ENCODE data around the gene CAMKMT.

CAMKMT gene

DNA sequence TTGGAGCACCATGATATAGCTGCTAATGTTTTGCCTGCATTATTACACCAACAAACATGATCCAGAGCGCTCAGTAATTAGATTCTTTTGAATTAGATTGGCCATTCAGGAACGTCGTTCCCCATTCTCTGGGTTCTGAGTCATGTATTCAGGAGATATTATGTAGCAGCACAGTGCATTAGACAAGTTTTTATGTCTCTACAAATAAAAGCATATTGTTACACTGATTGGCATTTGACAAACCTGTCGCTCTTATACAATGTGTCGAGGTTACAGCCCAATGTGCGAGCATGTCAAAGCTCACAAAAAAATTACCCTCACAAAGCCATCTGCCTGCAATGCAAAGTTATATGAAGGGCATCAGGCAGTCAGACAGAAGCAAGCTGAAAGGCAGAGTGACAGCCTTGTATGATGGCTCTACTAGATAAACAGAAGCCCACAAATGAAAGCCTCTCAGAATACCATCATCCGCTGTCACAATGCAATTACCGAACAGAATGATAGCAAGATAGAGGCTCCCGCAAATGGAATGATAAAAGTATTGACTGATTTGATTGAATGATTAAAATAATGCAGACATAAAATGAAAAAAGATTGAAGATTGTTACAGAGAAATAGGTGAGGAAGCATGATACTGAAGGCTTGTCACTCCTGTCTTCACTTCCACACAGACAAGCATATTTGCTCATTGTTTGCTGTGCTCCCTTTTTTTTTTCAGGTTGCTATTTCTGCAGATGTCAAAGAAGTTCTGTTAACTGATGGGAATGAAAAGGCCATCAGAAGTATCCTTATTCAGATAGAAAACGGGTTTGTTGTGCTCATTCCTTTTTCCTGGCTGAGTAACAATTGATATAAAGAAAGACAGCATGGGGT, 345.2 kb downstream of the CAMKMT start:
- DNase-seq: no peak

DNA sequence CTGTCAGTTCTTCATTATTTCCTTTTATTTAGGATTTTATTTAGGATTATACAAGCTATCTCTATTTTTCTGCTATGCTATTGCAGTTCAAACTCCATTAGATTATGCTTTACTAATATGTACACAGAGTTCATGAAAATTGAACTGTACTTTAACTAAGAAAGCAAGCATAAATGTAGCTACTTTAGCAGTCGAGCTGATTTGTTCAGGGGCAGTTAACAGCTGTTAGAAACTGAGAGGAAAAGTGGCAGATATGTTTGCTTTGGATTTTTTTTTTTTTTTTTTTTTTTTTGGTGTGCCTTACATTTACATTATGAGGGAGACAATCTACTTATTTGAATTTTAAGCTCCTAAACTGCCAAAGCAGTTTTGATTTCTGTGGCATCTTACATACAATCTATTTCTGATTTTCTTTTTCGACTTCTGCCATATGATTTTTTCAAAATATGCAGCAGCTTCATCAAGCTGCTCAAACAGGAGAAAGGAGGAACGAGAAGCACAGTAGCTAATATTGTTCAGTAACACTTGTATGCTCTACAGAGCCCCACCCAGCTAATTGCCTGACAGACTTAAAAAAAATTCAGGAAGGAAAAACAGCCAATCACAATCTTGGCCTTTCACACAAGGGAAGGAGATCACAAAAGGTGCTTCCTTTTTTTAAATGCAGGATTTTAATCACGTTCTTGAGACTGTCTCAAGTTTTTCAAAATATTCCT, 346.4 kb downstream of the CAMKMT start:
- DNase-seq: peak; percentile 33

DNA sequence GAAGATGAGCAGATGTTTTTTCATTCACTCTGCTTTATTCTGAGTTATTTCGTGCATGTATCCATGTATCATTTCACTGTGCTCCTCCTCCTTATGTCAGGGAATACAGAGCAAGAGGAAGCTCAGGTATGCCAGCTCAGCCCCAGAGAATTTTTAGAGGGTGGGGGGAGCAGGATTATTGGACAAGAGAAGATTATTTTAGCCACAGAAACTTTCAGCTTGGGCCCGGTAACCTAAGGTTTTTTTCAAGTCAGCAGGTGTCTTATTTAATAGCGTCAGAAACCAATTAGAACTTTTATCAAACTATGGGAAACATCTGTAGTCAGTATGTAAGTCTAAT, 346.9 kb downstream of the CAMKMT start:
- no peak for DNase-seq

DNA sequence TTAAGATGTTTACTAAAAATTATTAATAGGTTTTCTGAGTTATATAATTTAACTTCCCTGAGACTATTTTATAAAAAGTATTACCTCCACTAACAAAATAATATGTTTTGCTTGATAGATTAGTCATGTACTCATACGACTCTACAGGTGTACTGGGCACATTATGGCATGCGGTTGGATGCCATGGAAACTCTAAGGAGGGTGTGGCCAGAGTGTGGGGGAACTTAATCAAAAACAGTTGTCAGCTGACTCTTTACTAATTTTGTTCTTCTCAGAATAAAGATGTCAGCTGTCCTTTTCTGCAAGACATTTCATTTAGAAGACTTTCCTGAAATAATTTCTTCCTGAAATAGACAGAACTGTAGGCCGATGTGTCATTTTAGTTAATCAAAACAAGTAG, 351.4 kb downstream of the CAMKMT start:
- DNase-seq: peak; percentile 5

DNA sequence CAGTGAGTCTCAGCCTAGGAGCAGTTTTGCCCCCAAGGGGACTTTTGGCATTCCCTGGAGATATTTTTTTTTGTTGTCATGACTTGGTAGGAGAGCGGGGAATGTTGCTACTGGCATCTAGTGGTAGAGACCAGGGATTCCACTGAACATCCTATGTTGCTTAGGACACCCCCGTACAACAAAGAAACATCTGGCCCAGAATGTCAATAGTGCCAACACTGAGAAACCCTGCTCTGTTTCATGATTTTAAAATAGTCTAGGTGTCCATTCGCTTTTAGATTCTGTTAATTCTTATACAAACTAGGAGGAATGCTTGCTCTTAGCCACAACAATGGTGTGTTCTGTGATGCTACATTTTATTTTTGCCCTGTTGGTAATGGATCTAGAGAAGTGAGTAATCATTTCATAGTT, 353.9 kb downstream of the CAMKMT start:
- DNase-seq: no peak

DNA sequence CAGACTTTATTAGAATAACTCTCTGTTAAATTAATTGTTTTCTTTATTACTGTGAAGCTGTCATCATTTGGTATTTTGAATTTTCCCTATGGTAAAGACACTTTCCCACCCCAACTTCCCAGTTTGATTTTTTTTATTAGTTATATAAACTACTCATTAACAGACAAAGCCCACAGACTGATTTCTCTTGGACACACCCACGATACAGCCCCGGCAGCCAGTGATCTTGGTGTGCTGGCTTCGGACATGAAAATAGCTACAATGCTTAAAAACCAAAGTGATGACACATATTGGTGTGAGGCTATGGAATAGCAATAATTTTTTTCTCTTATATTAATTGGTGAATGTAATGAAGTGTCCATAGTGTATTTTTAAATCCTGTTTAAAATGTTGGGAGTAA, 354.4 kb downstream of the CAMKMT start:
- no peak for DNase-seq

DNA sequence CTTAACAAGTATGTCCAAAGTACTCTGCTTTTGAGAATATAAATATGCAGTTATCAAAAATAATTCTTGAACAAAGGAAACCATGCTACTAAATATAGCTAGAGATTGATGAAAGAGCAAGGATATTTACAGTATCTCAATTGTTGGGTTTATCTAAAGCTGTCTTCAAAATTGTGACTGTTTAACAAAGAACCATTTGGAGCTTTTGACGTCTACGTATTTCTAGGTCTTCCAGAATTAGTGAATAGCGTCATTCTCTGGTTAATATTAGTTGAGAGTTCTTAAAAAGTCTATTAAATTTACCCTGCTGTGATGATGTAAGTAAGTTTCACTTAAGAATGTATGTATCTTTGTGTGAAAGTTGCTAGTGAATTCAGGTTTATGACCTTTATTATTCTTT, 356.7 kb downstream of the CAMKMT start:
- DNase-seq: no peak

DNA sequence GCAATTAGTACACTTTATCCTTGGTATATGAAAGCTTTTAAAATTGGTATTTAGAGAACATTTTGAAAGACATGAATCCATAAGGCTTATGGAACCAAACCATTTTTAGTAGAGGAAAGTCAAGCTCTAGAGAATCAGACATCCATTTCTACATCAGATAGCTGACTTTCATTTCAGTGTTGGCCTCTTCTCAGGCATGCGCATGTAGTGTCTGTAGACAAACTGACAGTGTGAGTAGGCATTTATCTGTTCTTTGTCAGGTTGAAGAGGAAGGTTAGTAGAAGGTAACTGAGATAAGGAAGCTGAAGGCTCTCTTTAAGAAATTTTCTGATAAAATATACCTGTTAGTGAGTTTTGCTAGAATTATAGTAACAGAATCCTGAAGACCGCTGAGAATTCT, 357.8 kb downstream of the CAMKMT start:
- no peak for DNase-seq

DNA sequence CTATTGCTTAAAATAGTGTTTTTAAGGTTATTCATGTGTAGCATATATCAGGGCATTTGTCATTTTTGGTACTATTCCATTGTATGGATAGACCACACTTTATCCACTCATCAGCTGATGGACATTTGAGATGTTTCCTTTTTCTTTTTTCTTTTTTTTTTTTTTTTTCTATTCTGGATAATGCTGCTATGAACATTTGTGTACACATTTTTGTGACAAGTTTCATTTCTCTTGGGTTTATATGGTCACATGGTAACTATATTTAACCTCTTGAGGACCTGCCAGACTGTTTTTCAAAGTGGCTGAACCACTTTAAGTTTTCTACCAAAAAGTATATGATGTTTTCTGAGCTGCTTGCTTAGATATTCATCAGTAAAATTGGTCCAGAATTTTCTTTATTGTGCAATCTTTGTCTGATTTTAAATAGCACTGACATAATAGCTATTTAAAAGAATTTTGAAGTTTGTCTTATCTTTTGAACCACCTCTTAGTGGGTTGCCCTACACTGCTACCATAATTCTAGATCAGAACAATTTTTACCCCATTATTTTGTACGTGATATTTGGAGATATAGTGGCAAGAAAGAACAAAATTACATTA, 360.4 kb downstream of the CAMKMT start:
- DNase-seq: no peak

DNA sequence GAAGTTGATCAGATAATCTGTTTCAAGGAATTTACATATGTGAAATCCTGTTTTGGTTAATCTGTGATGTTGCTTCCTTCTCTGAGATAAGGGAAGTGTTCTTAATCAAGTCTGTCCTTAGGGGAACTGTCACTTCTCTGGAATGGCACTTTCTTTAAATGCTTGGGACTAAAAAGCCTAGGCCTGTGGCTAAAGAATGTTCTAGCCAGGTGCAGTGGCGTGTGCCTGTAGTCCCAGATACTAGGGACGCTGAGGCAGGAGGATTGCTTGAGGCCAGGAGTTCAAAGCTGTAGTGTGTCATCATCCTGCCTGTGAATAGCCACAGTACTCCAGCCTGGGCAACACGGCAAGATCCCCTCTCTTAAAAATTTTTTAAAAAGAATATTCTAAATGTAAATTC, 362.2 kb downstream of the CAMKMT start:
- no peak for DNase-seq

DNA sequence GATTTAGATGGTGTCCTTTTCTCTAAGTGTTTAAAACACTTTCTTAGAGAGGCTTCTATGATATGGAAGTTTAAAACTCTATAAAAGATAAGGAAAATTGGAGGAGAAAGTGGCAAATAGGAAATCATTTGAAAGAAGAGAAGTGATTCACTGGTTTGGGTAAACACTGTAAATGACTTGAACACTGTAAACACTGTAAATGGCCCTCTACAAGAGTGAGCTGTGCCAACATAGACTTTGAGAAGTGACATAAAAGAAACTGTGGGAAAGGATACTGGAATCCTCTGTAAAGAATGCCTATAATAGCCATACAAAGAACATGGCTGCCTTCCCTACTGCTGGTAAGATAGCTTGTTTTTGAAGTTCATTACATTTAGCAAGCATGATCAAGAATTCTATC, 368.8 kb downstream of the CAMKMT start:
- DNase-seq: no peak

DNA sequence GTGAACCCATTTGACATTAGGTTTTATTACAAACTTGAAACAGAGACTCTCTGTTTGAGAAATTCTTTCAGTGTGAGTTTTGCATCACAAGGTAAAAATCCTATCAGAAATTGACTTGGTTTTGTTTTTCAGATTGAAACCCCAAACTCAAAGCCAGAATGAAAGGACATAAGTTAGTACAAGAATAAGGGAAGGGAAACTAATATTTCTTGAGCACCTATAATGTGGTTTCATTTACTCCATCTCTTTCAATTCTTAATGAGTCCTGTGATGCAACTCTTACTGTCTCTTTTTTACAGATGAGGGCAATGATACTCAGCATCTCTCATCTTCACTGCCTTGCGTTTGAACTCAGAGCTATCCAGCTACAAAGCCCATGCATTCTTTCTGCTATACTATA, 369.8 kb downstream of the CAMKMT start:
- no peak for DNase-seq

DNA sequence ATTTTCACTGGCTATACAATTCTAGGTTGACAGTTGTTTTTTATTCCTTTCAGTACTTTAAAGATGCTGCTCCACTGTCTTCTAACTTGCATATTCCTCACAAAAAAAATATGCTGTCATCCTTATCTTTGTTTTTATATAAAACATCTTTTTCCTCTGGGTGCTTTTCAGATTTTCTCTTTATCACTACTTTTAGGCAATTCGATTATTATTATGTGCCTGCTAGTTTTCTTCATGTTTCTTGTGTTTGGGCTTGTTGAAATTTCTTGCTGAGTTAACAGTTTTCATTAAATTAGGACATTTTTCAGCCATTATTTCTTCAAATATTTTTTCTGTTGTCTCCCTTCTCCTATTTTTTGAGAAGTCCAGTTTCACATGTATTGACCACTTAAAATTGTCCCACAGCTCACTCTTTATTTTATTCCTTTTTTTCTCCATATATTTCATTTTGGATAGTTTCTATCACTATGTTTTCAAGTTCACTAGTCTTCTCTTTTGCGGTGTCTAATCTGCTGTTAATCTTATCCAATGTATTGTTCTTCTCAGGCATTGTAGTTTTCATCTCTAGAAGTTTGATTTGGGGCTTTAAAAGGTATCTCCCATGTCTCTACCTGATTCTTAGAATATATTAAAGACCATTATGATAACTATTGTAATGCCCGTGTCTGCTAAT, 374.7 kb downstream of the CAMKMT start:
- DNase-seq: no peak

DNA sequence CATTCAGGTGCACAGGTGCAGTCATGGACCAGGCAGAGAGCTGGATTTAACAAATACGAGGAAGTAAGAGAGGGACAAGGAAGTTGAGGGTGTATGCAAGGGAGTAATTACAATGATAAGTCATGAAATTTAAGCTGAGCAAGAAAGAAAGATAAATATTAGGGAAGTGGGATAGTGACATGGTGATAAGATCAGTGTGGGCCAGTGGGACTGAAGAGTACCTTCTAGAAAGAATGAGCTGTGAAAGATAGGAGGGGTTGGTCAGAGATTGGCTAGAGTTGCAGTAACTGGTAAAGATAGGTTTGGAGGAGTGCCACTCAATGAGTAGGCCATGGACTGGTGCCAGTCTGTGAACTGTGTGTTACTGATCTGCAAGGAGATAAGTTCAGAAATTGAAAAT, 378.9 kb downstream of the CAMKMT start:
- DNase-seq: peak; percentile 69

DNA sequence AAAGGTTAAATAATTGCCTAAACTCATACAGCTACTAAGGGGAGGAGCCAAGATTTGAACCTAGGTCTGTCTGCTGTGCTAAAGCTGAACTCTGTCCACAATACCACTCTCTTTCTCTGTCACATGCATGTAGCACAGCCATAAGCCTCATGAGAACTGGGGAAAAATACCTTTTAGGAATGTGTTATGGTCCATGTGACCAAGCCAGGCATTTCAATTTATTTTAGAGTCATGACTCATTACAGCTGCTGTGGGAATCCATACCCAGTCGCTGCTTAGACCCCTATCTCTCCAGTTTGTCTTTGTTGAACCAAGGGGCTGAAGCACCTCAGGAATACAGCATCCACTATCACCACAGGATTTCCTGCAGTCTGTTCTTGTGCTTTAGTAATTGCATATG, 379.8 kb downstream of the CAMKMT start:
- no peak for DNase-seq

DNA sequence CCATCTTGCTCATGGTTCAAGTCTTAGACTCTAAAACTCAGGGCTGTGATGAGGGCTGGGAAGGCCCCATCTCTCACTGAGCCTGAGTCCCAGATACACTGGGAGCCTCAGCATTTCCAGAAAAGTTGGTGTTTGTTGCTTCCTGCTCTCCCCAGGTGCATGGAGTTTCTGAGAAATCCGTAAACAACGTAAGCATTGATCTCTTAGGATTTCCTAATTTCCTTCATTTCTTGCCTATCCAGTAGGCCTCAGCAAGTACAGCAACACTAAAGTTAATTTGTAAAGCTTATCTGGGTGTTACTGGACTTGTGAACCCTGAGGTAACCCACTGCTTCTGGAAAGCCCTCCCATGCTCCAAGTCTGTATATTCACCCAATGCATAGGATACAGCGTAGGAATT, 380.3 kb downstream of the CAMKMT start:
- DNase-seq: no peak

DNA sequence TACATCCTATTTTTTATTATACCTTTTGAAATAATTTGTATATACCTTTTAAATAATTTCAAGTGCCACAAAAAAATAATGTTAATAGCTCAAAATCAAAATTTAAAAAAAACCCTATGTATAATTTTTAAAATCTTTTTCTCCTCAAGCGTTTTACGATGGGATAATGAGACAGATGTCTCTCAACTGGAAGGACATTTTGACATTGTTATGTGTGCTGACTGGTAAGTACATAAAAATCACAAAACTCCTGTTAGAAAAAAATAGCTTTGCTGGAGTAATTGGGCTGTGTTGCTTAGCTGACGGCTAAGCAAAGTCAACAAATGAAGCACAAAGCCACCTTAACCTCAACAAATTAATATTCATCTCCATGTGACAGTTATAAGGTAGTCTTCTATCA, 381.7 kb downstream of the CAMKMT start:
- no peak for DNase-seq

DNA sequence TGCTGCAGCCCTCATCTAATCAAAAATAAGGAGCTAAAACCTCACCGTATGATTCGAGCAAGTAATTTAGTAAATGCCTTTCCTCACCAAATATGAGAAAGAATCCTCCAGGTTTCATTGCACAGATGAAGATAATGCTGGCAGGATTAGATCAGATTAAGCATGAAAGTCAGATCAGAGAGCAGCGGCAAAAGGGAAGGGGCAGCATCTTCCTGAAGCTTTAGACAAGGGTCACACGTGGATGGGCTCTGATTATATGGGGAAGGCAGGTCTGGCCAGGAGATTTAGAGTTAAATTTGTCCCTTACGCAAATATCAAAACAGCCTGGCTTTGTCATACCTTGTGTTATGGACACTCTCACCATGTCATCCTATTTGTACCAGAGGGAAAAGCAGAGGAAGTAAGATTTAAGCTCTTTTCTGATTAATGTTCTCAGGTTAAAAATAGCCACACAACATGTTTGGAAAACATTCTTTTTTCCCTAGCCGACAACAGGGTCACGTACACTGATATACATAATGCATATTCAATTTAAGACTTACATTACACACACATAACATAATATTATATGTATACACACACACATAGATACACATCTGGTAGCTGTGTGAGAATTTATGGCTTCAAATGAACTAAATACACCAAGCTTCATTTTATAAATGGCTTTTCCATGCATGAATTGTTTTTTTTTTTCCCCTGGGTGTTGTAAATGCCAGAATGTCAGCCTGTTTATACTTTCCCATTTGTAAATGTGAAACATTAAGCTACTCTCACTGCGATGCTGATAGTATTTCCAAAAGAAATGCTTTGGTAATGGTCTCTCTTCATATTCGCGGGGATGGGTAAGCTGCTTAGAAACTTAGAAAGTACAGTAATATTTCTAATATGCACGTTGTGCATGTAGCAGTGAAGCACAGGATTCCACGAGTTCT, 383.5 kb downstream of the CAMKMT start:
- DNase-seq: no peak

DNA sequence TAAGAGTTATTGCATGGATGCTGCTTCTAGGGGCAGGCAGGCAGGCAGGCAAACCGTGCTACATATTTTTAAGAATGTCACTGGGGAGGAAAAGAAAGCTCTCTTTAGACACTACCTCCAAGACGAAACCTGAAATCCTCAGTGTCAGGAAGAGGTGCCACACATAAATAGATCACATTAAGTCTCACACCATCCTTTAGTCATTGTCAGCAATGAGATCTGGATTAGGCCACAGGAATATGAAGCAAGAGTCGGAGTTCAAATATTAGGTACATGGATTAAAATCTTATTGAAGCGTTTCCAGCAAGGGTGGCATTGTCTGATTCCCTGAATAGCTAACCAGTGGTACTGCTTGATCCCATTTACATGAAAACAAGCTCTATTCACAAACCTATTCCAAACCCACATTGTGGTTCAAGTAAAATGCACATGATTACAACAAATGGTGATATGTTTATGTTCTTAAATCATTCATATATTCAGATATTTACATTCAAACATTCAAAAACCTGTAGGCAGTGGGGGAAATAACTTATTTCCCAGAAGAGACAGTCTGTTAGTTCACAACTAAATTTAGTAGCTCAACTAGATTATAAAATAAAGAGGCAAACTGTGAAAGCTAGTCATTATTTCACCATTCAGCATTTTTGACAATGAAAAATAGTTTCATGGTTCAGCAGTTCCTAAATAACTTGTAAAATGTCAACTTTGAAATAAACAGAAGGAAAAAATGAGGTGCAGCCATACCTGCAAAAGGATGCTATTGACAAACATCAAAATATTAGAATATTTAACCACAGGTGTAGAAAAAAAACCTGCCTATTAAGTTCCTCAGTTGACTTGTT, 384.4 kb downstream of the CAMKMT start:
- no peak for DNase-seq

DNA sequence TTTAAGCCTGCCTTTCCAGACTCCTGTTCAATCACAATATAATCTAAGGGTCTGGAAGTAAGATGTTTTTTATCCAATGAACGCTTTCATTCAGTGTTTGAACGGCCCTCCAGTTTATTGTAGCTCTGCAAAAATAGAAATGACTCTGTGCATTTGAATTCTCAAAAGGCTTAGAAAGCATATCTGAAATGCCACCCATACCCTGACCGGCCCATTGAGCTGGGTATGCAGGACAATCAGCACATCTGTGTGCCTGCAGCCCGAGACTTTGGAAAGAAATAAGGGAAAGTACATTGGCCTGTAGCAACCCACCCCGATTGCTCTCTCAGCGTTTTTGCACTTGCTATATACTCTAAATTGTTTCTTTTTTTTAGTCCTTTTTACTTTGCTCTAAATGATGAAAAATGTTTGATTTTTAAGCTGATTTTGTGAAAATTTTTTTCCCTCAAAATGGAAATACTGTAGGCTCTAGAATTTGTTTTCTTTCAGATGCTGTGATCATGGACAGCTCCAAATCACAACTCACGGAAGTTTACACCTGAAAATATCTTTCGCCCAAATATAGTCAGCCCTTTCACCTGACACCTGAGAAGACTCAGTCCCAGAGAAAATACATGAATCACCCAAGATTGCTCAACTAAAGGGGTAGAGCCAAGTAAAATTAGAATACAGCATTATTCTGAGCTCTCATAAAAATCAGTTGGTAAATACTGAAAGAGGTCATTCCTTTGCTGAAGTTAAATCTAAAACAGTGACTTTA, 385.3 kb downstream of the CAMKMT start:
- DNase-seq: no peak

DNA sequence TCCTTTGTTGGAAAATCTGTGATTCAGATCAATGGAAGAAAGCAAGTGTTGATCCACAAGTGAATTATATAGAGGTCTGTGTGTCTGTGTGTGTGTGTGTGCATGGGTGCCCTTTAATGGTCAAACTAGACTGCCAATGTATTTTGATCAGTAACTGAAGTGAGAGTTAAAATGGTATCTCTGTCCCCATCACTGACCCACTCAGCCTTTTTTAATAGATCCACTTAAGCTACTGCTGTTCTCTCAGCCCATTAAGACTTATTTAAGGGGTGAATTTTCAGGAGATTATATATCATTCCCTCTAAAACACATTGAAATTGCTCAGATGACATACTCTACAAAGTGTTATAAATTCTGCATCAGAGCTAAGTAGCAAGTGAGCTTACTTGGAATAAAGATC, 386.0 kb downstream of the CAMKMT start:
- DNase-seq: no peak
